Non-pigmented ciliary epithelial cell (primary cell): ENCODE results near the gene CREG1.
"Not testable (repeated sequence)": the region's sequence is repeated elsewhere in the genome, so short reads cannot be mapped to it uniquely, and the experiment has no call there.

Source experiments
- DNase-seq: peaks from one replicate; pipeline ENCODE4 v3.0.0-alpha.2; 2010; ENCODE audit warnings: low read depth

CREG1 gene

GRCh38 chr1:167564612-167565270 lies 11.2 kb upstream of the CREG1 start:
- no peak for DNase-seq

GRCh38 chr1:167563579-167564246 lies 10.2 kb upstream of the CREG1 start:
- DNase-seq, result no peak

- DNase-seq, result no peak
Measured at GRCh38 chr1:167562702-167563101, 9.1 kb upstream of the CREG1 start.

GRCh38 chr1:167561753-167562152 lies 8.2 kb upstream of the CREG1 start:
- no peak for DNase-seq

- DNase-seq, result no peak
Measured at GRCh38 chr1:167555971-167556714, 2.6 kb upstream of the CREG1 start.

DNA sequence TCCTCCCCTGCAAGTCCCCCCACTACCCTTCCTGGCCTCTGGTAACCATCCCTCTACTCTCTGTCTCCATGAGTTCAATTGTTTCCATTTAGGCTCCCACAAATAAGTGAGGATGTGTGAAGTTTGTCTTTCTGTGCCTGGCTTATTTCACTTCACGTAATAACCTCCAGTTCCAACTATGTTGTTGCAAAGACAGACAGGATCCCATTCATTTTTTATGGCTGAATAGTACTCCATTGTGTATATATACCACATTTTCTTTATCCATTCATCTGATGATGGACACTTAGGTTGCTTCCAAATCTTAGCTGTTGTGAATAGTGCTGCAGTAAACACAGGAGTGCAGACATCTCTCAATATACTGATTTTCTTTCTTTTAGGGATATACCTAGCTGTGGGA lies 1.5 kb upstream of the CREG1 start:
- not testable (repeated sequence) for DNase-seq

GRCh38 chr1:167554028-167554779 lies 642 bp upstream of the CREG1 start:
- DNase-seq, result no peak

GRCh38 chr1:167551362-167551761 lies 2.2 kb downstream of the CREG1 start:
- DNase-seq, result no peak

DNA sequence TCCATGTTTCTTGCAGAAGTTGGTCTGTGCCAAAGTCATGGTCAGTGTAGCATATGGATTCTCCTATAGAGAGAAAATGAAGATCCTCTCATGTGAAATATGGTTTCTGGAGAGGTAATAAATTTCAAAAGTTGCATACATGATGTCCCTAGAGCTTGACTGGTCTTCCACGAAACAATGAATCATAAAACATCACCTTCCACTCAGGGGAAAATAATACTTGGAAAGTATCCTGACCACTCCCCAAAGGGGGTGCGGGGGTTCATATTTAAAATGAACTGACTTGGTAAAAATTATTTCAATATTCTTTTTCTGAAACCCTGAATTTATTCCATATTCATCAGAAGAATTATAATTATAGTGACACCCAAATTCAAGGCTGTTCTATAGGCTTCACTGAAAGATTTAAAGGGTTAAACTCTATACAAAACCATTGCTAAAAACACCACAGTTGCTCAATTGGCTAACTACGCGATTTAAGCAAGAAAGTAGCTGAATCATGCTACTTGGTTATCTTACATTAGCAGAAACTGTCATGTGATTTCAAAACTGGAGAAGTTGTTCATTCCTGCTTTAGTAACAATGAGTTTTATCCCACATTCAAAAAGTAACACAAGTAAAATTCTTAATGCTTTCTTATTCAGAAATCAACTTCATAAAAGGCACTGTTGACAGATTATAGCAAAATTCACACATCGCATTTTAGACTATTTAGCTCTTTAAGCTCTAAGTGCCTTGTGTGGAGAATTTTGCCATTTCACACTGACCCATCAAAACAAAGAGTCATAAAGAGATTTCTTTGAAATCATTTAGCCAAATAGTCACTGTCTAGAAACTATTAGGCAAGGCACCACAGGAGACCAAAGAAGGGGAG lies 5.3 kb downstream of the CREG1 start:
- no peak for DNase-seq

DNA sequence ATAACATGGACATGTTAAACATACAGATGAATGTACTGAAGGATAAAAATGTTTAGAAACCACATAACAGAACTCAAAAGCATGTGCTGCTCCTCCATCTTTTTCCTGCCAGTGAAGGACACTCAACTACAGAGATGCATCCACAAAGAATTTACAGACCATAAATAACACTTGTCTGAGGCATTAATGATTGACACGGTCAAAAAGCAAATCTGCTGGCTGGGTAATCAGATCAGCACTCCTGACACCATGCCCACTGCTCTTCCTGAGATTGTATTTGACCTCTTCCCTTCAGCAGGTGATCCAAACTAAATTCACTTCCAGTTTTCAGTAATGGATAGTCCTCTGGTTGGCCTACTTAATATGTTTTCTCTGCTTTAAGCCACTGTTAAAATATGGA lies 6.6 kb downstream of the CREG1 start:
- no peak for DNase-seq

- no peak for DNase-seq
Measured at GRCh38 chr1:167545349-167545748, 8.2 kb downstream of the CREG1 start.

DNA sequence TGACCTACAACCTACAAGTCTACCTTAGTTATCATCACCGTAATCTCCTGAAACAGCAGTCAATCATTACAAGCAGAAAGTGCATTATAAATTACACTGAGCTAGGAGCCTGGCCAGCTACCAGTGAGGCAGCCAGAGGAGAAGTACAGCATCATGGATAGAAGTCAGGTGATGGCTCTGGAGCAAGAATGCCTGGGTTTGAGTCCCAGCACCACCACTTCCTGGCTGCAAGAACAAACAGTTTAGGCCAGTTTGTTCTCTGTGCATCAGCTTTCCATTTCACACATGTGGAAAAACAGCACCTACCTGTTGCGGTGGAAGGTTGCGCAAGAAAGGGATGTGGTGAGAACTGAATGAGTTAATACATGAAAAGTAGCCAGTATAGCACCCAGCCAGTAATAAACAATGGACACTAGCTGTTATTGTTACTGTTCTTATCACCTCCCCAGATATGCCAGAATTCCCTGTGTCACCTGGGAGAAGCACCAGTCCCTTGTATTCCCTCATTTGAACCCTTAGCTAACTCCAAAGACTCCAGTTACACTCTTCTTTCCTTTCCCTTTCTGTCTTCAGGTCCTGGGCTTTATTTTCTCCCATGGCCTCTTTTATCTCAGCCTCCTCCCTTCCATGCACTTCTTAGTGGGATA lies 9.0 kb downstream of the CREG1 start:
- DNase-seq, result no peak

DNA sequence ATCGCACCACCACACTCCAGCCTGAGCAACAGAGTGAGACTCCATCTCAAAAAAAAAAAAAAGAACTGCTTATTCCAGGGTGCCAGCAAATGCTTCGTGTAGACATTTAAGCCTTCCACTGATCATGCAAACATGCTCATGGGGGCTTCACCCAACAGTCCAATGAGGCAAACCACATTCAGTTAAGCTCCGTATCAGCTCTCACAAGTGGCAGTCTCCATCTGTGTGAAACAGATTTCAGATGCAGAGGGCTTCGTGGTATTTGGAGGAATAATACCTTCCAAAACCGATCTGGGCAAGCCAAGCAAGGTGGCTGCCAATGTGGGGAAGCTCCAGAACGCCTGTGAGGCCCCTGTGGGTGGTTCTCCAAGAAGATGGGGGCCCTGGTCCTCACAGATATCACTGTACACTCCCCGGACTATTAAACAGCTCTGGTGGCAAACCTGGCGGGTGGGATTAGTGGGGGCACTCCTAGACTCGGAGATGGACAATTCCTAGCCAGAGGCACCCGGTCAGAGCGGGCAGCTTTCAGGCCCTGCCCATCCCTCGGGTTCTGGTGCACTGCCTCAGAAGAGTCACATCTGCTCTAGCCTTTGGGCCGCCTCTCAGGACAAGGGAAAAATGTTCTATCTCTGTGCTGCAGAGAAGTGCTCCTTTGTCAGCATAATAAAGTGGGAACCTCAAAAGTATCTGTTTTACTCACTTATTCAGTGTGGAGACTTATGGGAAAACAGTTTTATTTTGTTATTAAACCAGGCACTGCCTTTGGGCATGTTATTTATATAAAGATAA lies 10.2 kb downstream of the CREG1 start:
- no peak for DNase-seq

DNA sequence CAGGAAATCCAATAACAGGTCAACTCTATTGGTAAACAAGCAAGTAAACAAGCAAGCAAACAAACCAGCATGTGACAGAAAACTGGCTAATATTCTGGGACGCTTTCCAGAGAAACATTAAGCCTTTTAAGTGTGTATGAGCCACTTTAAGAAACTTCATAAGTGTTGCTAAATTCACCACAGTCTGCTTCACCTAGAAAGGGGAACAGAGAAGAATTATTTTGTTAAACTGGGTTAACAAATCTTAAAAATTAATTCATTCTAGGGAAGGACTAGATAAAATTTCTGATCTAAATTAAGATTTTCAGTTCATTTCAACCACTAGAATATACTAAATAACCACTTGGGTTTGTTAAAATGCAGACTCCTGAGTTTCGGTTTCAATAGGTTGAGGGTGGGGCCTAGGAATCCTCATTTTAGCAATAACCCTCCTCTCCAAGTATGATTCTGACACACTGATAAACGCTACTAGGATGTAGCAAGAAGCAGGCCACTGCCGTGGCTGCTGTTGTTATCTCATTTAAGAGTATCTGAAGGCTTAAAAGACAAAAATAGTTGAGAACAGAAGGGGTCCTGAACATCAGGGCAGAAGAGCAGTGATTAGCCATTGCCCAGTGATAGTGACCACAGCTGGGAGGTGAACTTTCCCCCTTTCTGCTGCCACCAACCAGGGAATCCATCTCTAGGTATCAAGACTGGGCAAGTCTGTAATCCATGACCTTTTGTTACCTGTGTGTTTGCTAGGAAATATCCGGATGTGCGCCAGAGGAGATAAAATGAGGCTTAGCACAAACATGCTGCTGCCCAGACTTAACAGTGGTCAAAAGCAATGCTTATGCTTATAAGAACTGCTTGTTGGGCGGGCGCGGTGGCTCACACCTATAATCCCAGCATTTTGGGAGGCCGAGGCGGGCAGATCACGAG lies 11.2 kb downstream of the CREG1 start:
- DNase-seq, result no peak

DNA sequence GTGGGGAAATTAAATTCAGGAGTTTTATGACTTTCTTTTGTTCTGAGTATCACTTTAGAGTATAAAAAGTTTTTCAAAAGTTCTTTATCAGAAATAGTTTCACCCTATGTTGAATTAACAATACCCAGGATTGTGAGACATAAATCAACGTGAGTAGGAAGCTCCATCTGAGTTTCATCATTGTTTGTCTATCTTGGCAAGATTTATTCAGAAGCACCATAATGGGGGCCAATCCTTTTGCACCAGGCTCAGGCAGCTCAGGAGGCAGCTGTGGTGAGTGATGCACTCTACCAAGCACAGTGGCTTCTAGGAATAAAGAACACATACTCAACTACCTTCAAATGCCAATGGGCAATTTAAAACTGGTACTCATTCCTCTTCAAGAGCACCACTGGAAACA lies 12.0 kb downstream of the CREG1 start:
- no peak for DNase-seq

GRCh38 chr1:167541003-167541402 lies 12.6 kb downstream of the CREG1 start:
- no peak for DNase-seq

DNA sequence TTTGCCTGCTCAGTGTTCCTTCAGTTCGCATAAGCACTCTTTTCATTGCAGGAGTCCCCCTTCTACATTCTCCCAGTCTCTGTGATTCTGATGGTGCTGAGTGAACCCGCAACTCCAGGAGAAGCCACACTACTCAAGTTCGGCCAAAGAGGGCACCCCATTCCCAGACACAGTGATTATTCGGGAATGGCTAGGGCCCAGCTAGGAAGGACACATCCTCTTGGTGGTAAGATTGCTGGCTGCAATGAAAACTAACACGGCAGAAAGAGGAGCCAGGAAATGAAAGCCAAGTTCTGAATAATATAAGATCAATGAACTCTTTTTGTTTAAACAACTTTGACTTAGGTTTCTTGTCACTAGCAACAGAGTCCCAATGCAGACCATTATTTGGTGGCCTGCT lies 14.9 kb downstream of the CREG1 start:
- DNase-seq, result no peak

- no peak for DNase-seq
Measured at GRCh38 chr1:167533851-167534300, 19.7 kb downstream of the CREG1 start.
